ENCODE results near the gene AMTN. TPM values are rescaled to one million over a fixed set of nuclear protein-coding genes. Genes with fewer than 3 reads are reported as not detected.

The AMTN gene
- total RNA-seq, 4 donors from 2014 or later: not detected

- no peak for DNase-seq
- Histone ChIP-seq H3K4me3 (no peak overlapping the region), H3K9me3 (no peaks in the 10 kb centered on the region), H3K36me3 (no peaks in the 10 kb centered on the region), H3K27ac (no peak overlapping the region), H3K27me3 (no peaks in the 10 kb centered on the region), H3K4me1 (no peaks in the 10 kb centered on the region)
- TF ChIP-seq POLR2A (IDR thresholded peaks at IDR 0.05) (no peak), EP300 (IDR thresholded peaks at IDR 0.05; ENCODE audit: low read depth) (no peak), POLR2AphosphoS5 (IDR thresholded peaks at IDR 0.05) (no peak), CTCF (IDR thresholded peaks at IDR 0.05) (no peak)
- intact Hi-C loops (cut with DNase I; ENCODE audit: low total_unique reads) (no loop called here), in situ Hi-C loops (cut with MboI; ENCODE audit: low pct_ligation_motif_present in 1 of 4, low pct_unique_long_range_greater_than_20kb in 1 of 4, low sequenced_read_pairs in 3 of 4) (no loop called here)
These were observed 57.6 kb downstream of the AMTN start for GRCh38 chr4:70575964-70576363.

- no peaks in the 10 kb centered on the region for H3K4me1 ChIP-seq
- H3K27me3 ChIP-seq: no peaks in the 10 kb centered on the region
- H3K4me3 ChIP-seq: no peak overlapping the region
- WGBS, 2 donors (ENCODE audit: low coverage in 1 of 2): 25 to 49% methylated on average over 2 to 6 of the region's 6 CpGs
- H3K9me3 ChIP-seq: no peaks in the 10 kb centered on the region
- TF ChIP-seq EP300 (IDR thresholded peaks at IDR 0.05; ENCODE audit: low read depth): no peak
- no peak for TF ChIP-seq POLR2A (IDR thresholded peaks at IDR 0.05)
- TF ChIP-seq POLR2AphosphoS5 (IDR thresholded peaks at IDR 0.05): no peak
- TF ChIP-seq CTCF (IDR thresholded peaks at IDR 0.05): no peak
- no peak overlapping the region for H3K27ac ChIP-seq
- in situ Hi-C loops (cut with MboI; ENCODE audit: low pct_ligation_motif_present in 1 of 4, low pct_unique_long_range_greater_than_20kb in 1 of 4, low sequenced_read_pairs in 3 of 4): no loop called here
- no peaks in the 10 kb centered on the region for H3K36me3 ChIP-seq
- DNase-seq: no peak
- intact Hi-C loops (cut with DNase I; ENCODE audit: low total_unique reads): no loop called here
These were observed 59.0 kb downstream of the AMTN start for GRCh38 chr4:70577220-70577927.

DNA sequence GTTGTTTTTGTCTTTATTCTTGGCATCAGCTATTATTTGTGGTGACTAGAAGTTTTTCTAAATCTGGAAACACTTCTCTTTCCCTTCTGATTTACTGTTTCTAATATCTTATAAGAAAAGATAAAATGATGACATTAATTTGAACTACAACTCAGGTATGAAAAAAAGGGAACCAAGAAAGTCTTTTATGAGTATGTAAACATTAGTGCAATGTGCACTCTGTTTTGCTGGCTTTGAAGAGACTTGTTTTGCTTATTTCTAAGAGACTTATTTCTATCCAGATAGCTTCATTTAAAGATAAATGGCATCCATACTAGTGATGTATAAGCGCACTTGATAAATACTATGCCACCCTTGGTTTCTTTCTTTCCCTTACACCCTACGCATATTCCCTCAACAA lies 63.6 kb downstream of the AMTN start:
- Histone ChIP-seq H3K4me1 (no peaks in the 10 kb centered on the region), H3K36me3 (no peaks in the 10 kb centered on the region), H3K4me3 (no peak overlapping the region), H3K27me3 (no peaks in the 10 kb centered on the region), H3K9me3 (no peaks in the 10 kb centered on the region), H3K27ac (no peak overlapping the region)
- TF ChIP-seq CTCF (IDR thresholded peaks at IDR 0.05) (no peak), POLR2A (IDR thresholded peaks at IDR 0.05) (no peak), POLR2AphosphoS5 (IDR thresholded peaks at IDR 0.05) (no peak), EP300 (IDR thresholded peaks at IDR 0.05; ENCODE audit: low read depth) (no peak)
- WGBS, 2 donors (ENCODE audit: low coverage in 1 of 2): 94 to 97% methylated on average over 2 of the region's 2 CpGs
- no peak for DNase-seq
- in situ Hi-C loops (cut with MboI; ENCODE audit: low pct_ligation_motif_present in 1 of 4, low pct_unique_long_range_greater_than_20kb in 1 of 4, low sequenced_read_pairs in 3 of 4) (no loop called here), intact Hi-C loops (cut with DNase I; ENCODE audit: low total_unique reads) (no loop called here)

Other genes starting within 250 kb of the AMTN start
- not detected for gene CABS1, start 183.6 kb upstream of the AMTN start, total RNA-seq
- not detected for gene SMR3A, start 157.8 kb upstream of the AMTN start, total RNA-seq
- gene SMR3B, start 135.4 kb upstream of the AMTN start, total RNA-seq: not detected
- gene OPRPN, start 120.6 kb upstream of the AMTN start, total RNA-seq: not detected
- gene MUC7, start 46.4 kb upstream of the AMTN start, total RNA-seq: not detected
- not detected for gene AMBN, start 73.7 kb downstream of the AMTN start, total RNA-seq
- gene ENAM, start 110.2 kb downstream of the AMTN start, total RNA-seq: not detected
- 1,000 to 10,000 TPM in 1 of 4 donors, 100 to 1,000 TPM in 1, 10 to 100 TPM in 2; 38.2 to 1,497 (median 176) TPM for gene JCHAIN, start 147.9 kb downstream of the AMTN start, total RNA-seq
- gene UTP3, start 170.0 kb downstream of the AMTN start, total RNA-seq: 10 to 100 TPM in 3 of 4 donors, 1 to 10 TPM in 1; 3.7 to 23.1 (median 19.4) TPM
- 10 to 100 TPM; 39.6 to 93.9 (median 50.8) TPM for gene RUFY3, start 203.4 kb downstream of the AMTN start, total RNA-seq

All from transverse colon (tissue), 4 donors.